ENCODE measurements around the gene ANG. TPM values are rescaled to one million over a fixed set of nuclear protein-coding genes. Genes with fewer than 3 reads are reported as not detected.
A peak's percentile ranks its signal among the peaks of the same experiment; 100 is the strongest.

Gene ANG
- total RNA-seq, 1 experiment from 2014 or later: 4.4 TPM

DNA sequence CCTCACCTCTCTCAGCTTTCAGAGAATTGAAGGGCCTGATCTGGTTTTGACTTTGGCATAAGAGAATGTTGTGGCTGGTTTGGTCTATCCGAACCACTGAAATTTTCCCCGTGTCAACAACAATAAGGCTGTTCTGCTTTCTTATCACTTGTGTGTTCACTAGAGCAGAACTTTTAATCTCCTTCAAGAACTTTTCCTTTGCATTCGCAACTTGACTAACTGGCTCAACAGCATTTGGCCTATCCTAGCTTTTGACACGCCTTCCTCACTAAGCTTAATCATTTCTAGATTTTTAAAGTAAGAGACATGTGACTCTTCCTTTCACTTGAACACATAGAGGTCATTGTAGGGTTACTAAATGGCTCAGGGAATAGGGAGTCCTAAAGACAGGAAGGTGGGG is 31.2 kb downstream of the ANG start:
- peak overlapping the region; percentile 25 for H3K4me2 ChIP-seq
- H3K27me3 ChIP-seq (ENCODE audit: insufficient read depth, low read depth): no peaks in the 10 kb centered on the region
- H3K27ac ChIP-seq: no peak overlapping the region
- intact Hi-C loops (cut with micrococcal nuclease; ENCODE audit: unreplicated experiment): no loop called here
- CTCF ChIA-PET: interaction anchor here (0.7 kb wide), 1 partner anchor 753 kb away, joined by 3 read pairs; no protein-coding TSS in a partner anchor
- no TSS peak for BruUV-seq (replicated peaks)
- H3F3A ChIP-seq (ENCODE audit: insufficient read depth, low read depth): no peaks in the 10 kb centered on the region
- TF ChIP-seq, protein P1, sequence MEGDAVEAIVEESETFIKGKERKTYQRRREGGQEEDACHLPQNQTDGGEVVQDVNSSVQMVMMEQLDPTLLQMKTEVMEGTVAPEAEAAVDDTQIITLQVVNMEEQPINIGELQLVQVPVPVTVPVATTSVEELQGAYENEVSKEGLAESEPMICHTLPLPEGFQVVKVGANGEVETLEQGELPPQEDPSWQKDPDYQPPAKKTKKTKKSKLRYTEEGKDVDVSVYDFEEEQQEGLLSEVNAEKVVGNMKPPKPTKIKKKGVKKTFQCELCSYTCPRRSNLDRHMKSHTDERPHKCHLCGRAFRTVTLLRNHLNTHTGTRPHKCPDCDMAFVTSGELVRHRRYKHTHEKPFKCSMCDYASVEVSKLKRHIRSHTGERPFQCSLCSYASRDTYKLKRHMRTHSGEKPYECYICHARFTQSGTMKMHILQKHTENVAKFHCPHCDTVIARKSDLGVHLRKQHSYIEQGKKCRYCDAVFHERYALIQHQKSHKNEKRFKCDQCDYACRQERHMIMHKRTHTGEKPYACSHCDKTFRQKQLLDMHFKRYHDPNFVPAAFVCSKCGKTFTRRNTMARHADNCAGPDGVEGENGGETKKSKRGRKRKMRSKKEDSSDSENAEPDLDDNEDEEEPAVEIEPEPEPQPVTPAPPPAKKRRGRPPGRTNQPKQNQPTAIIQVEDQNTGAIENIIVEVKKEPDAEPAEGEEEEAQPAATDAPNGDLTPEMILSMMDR (conservative IDR thresholded peaks at IDR 0.05): no peak
- no peak for TF ChIP-seq EZH2 (IDR thresholded peaks at IDR 0.05; ENCODE audit: low read depth)
- POLR2A ChIA-PET (ENCODE audit: unreplicated experiment): interaction anchor here (0.6 to 1.0 kb wide), 2 partner anchors 12 to 735 kb away, joined by 3 to 10 read pairs; no protein-coding TSS in a partner anchor
- H4K20me1 ChIP-seq (ENCODE audit: insufficient read depth): no peaks in the 10 kb centered on the region
- DNase-seq: peak; percentile 31 to 80
- no peaks in the 10 kb centered on the region for H3K9me2 ChIP-seq (ENCODE audit: insufficient read depth)
- no peaks in the 10 kb centered on the region for H3K36me3 ChIP-seq (ENCODE audit: low read depth)
- no peak overlapping the region for H3K4me3 ChIP-seq
- 0 out of 2 replicates have a peak, but pooled peaks cover 4% of the 10 kb centered on the region for H3K4me1 ChIP-seq (replicated peaks; ENCODE audit: insufficient read depth)
- no peaks in the 10 kb centered on the region for H3K79me2 ChIP-seq (ENCODE audit: low read depth)
- H2AFZ ChIP-seq: no peak overlapping the region
- H3K9me3 ChIP-seq (ENCODE audit: insufficient read depth, low read depth): no peaks in the 10 kb centered on the region

- no peak for DNase-seq
- CTCF ChIA-PET: no interaction called here
These were observed 32.2 kb downstream of the ANG start for GRCh38 chr14:20720741-20721140.

GRCh38 chr14:20722016-20722415 is 33.5 kb downstream of the ANG start:
- H2AFZ ChIP-seq: no peak overlapping the region
- ChIA-PET CTCF (no interaction called here), POLR2A (ENCODE audit: unreplicated experiment) (no interaction called here)
- H4K20me1 ChIP-seq (ENCODE audit: insufficient read depth): no peaks in the 10 kb centered on the region
- no peak overlapping the region for H3K4me3 ChIP-seq
- no peak overlapping the region for H3K27ac ChIP-seq
- H3K9me3 ChIP-seq (ENCODE audit: insufficient read depth, low read depth): no peaks in the 10 kb centered on the region
- no peaks in the 10 kb centered on the region for H3K79me2 ChIP-seq (ENCODE audit: low read depth)
- TF ChIP-seq, protein P1 (conservative IDR thresholded peaks at IDR 0.05): no peak
- TF ChIP-seq EZH2 (IDR thresholded peaks at IDR 0.05; ENCODE audit: low read depth): no peak
- no peaks in the 10 kb centered on the region for H3K9me2 ChIP-seq (ENCODE audit: insufficient read depth)
- no peaks in the 10 kb centered on the region for H3F3A ChIP-seq (ENCODE audit: insufficient read depth, low read depth)
- no peaks in the 10 kb centered on the region for H3K36me3 ChIP-seq (ENCODE audit: low read depth)
- 0 out of 2 replicates have a peak, but pooled peaks cover 4% of the 10 kb centered on the region for H3K4me1 ChIP-seq (replicated peaks; ENCODE audit: insufficient read depth)
- H3K27me3 ChIP-seq (ENCODE audit: insufficient read depth, low read depth): no peaks in the 10 kb centered on the region
- DNase-seq: no peak
- intact Hi-C loops (cut with micrococcal nuclease; ENCODE audit: unreplicated experiment): no loop called here
- no peak overlapping the region for H3K4me2 ChIP-seq
- no TSS peak for BruUV-seq (replicated peaks)

More at GRCh38 chr14:20720741-20721140, 32.2 kb downstream of the ANG start:
- Histone ChIP-seq H4K20me1 (ENCODE audit: insufficient read depth) (no peaks in the 10 kb centered on the region), H3K27ac (no peak overlapping the region), H3K4me3 (no peak overlapping the region), H3K27me3 (ENCODE audit: insufficient read depth, low read depth) (no peaks in the 10 kb centered on the region), H3K36me3 (ENCODE audit: low read depth) (no peaks in the 10 kb centered on the region), H3F3A (ENCODE audit: insufficient read depth, low read depth) (no peaks in the 10 kb centered on the region), H2AFZ (no peak overlapping the region), H3K9me2 (ENCODE audit: insufficient read depth) (no peaks in the 10 kb centered on the region), H3K4me2 (no peak overlapping the region), H3K4me1 (replicated peaks; ENCODE audit: insufficient read depth) (0 out of 2 replicates have a peak, but pooled peaks cover 4% of the 10 kb centered on the region), H3K9me3 (ENCODE audit: insufficient read depth, low read depth) (no peaks in the 10 kb centered on the region), H3K79me2 (ENCODE audit: low read depth) (no peaks in the 10 kb centered on the region)
- POLR2A ChIA-PET (ENCODE audit: unreplicated experiment): no interaction called here
- intact Hi-C loops (cut with micrococcal nuclease; ENCODE audit: unreplicated experiment): no loop called here
- TF ChIP-seq, protein P1 (conservative IDR thresholded peaks at IDR 0.05): no peak
- no peak for TF ChIP-seq EZH2 (IDR thresholded peaks at IDR 0.05; ENCODE audit: low read depth)
- no TSS peak for BruUV-seq (replicated peaks)

Data from PC-9 (cell line).